GM12801 (cell line): ENCODE results near the gene BTBD6.

Source experiments
- CTCF ChIP-seq: IDR thresholded peaks from one replicate; pipeline ENCODE4 v1.5.1; 2011; ENCODE audit warnings: control low read depth; ENCODE audit not compliant: insufficient read length; ENCODE audit errors: extremely low read depth

Gene BTBD6

GRCh38 chr14:105248368-105249181 is at the start of gene BTBD6:
Gene BTBD6, plus strand, starts transcription at chr14:105248533. Its CDS starts 179 bp downstream, at chr14:105248712.
- TF ChIP-seq CTCF, result no peak

GRCh38 chr14:105198588-105198987 is 49.7 kb upstream of the BTBD6 start:
- no peak for TF ChIP-seq CTCF

- no peak for TF ChIP-seq CTCF
Measured at GRCh38 chr14:105199093-105199492, 49.2 kb upstream of the BTBD6 start.

GRCh38 chr14:105200074-105200473 is 48.3 kb upstream of the BTBD6 start:
- no peak for TF ChIP-seq CTCF

GRCh38 chr14:105200641-105201040 is 47.7 kb upstream of the BTBD6 start:
- no peak for TF ChIP-seq CTCF

GRCh38 chr14:105201156-105201924 is 47.0 kb upstream of the BTBD6 start:
- TF ChIP-seq CTCF, result no peak

GRCh38 chr14:105201925-105202513 is 46.3 kb upstream of the BTBD6 start:
- no peak for TF ChIP-seq CTCF
